ENCODE data around the gene C9orf152. TPM values are rescaled to one million over a fixed set of nuclear protein-coding genes. Genes with fewer than 3 reads are reported as not detected.
"Not testable (repeated sequence)": the region's sequence is repeated elsewhere in the genome, so short reads cannot be mapped to it uniquely, and the experiment has no call there.

The C9orf152 gene, protein sequence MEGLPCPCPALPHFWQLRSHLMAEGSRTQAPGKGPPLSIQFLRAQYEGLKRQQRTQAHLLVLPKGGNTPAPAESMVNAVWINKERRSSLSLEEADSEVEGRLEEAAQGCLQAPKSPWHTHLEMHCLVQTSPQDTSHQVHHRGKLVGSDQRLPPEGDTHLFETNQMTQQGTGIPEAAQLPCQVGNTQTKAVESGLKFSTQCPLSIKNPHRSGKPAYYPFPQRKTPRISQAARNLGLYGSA
- total RNA-seq (2014; rRNA removed; shearing (Covaris generic)): 3.3 and 3.5 TPM in 2 replicates

DNA sequence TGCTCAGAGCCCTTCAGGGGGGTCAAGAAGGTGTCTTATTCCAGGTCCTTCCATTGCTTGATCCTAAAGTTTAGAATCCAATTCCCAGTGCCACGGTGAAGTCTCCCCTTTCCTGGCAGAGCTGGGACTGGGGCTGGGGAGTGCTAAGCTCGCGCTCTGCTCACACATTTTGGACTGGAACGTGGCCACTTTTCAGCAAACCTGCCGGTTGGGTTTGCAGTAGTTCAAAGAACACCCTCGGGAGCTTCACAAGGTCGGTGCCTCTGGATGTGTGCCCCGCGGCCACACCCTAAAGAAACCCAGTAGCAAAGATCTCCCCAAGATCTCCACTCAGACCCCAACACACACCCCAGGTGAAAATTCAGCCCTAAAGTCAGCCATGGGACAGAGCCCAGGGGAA is at the start of gene C9orf152:
Gene C9orf152 (minus strand): TSS at position 129 of the 400 bp plus-strand sequence. CDS start 580 bp downstream, outside the sequence.
- peak; percentile 56 for DNase-seq (ENCODE audit: low spot score)

DNA sequence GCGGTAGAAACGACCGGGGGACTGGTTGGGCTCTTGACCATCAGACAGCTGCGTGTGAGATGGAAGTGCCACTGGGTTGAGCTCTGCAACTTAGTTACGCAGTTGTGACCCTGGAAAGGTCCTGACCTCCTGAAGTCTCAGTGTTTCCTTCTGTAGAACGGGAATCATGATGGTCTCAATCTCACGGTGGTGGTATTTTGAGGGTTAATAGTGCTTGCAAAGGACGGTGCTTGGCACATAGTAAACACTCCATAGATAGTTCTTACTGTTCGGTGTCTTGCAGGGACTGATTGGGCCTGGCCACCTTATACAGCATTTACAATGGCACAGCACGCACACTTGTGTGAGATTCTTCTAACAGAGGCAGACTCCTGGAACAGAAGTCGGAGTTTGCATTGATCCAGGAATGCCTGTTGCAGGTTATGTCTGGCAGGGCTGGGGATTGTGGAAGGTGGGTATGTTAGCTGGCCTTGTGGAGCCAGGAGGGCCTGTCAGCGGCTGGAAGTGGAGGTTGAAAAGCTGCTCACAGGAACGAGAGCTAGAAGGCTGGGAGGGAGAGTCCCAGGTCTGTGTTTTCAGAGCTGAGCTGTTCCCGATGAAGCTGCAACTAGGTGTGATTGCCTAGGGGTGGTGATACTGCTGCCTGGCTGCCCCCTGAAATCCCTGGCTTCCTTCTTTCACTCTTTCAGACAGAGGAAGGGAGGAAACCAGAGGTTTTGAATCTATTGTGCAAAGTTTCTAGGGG is 49.3 kb upstream of the C9orf152 start:
- no peak for DNase-seq (ENCODE audit: low spot score)

DNA sequence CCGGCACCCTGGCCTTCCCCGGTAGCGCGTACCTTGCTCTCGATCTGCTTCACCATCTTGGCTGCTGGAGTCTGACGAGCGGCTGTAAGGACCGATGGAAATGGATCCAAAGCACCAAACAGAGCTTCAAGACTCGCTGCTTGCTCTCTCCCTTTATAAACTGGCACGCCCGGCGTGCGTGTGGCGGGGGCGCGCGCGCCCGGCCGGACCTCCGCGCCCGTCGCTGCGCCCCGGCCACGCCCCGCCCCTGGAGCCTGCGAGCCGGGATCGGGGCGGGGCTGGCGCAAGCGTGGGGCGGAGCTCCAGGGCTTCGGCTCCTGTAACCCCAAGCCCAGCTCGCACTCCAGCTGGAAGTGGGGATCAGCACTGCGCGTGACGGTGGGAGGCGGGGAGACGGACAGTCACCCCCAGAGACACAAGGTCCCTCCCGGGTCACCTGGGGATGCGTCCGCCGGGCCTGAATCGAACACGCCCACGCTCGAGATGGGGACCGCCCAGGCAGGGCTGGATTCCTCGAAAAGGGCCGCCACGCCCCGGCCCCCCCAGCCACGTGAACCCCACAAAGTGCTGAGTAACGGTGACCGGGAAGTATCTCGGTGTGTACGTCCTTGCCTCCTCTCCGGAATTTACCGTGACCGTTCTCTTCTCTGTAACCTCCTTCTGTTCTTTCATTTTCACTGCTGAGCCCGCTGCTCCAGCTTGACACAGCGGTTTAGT is 48.6 kb upstream of the C9orf152 start, which contains the start of gene TXN:
Gene TXN (minus strand): TSS at position 128 of the 717 bp plus-strand sequence. CDS start 72 bp downstream, at position 56.
- peak; percentile 87 for DNase-seq (ENCODE audit: low spot score)

DNA sequence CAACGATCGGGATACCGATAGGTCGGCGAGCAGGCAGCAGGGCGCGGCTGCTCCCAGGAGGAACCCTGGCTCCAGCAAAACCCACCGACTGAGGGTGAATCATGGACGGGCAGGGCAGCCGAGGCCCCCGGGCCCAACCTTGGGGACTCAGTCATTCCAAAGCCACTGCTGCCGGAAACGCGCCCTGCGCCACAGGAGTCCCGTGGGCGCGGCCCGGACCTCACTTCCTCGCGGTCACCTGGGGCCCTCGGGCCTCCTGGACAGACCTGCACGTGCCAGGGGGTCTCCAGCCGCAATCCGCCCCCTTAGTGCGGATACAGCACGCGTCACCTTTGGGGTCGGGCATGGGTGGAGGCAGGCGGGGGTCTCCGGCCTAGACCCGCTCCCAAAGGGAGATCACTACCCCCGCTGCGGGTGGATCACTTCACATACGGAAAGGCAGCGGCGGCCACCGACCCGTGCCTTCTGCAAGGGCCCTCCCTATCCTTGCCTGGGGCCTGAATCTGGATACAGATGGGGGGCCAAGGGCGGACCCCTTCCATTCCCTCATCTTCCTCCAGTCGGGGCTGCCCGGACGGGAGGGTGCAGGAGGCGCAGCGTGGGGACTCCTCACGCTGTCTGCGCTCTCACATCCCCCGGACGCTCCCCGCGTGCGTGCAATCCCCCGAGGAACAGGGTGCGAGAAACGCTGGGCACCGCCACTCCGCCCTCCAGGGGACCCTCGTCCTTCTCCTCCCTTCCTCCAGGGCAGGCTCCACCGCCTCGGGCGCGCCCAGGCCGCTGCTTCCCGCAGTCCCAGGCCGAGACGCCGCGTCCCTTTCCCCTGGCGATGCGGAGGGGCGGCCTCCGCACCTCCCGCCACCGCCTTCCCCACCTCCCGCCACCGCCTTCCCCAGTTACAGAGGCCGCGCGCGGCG is 47.8 kb upstream of the C9orf152 start:
- DNase-seq (ENCODE audit: low spot score): peak; percentile 59

DNA sequence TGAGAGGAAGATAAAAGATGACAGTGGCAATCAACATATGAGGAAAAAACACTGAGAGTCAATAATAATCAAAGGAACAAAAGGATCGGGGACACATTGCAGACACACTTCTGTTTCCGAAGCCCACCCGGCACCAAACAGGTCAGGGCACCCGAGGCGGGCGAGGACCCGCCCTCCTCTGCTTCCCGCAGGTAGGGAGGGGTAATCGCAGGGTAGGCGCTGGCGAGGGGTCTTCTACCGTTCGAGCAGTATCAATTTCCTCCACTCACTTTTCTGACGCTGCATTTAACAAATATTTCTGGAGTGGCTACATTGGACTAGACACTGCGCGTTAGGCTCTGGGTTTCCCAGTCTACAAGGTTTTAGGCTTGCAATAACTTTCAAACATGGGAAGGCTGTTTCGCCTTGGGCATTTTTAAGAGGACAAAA is 47.1 kb upstream of the C9orf152 start:
- DNase-seq (ENCODE audit: low spot score): no peak

DNA sequence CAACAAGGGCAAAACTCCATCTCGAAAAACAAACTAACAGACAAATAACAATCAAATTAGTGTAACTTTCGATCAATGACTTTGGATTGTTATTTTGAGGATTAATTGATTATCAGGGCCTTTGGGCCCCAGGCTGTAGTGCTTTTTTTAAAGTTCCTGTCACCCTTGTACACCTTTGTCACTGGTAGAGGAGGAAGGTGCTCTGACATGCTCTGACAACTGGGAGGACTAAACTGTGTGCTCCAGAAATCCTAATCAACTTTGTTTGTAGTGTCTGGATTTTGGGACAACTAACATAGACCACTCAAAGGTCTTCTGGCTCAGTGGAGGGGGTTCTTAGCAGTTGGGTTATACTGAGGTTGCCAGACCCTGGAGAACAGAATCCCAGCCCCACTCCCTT is 46.5 kb upstream of the C9orf152 start:
- no peak for DNase-seq (ENCODE audit: low spot score)

DNA sequence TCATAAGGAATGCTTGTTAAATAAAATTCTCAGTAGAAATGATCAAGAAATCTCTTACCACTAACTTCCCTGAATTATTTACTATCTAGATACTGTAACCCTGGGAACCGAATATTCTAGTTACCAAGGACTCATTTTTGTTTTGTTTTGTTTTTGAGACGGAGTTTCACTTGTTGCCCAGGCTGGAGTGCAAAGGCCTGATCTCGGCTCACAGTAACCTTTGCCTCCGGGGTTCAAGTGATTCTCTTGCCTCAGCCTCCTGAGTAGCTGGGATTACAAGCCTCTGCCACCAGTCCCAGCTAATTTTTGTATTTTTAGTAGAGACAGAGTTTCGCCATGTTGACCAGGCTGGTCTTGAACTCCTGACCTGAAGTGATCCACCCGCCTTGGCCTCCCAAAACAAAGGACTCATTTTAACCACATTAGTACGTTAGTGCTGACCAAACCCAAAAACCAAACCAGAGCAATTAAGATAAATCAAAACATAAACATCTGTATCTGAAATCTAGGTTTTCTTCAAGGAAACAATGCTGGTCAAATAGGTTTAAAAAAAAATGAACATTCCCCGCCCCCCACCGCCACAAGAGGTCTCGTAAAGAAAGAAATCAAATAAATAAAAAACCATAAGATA is 44.7 kb upstream of the C9orf152 start:
- DNase-seq (ENCODE audit: low spot score): no peak

DNA sequence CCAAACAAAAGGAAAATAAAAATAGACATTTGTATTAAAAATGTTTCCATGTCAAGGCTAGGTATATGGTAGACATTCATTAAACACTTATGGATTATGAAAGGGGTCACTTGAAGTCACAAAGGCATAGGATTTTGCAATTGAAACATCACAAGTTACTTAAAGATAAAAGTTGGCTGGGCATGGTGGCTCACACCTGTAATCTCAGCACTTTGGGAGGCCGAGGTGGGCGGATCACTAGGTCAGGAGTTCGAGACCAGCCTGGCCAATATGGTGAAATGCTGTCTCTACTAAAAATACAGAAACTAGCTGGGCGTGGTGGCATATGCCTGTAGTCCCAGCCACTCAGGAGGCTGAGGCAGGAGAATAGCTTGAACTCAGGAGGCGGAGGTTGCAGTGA is 43.8 kb upstream of the C9orf152 start:
- DNase-seq (ENCODE audit: low spot score): not testable (repeated sequence)

DNA sequence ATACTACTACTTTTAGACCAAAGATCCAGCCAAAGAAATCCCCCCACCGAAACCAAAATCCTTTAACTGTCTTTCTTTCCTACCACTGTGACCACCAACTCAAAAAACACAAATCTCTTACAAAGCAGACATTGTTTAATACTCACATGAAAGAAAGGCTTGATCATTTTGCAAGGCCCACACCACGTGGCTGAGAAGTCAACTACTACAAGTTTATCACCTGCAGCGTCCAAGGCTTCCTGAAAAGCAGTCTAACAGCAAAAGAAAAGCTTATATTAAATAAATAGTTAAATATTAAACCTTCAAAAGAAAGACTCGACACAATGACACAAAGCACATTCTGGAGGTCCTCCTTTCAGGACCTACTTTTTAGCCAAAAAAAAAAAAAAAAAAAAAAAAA is 43.3 kb upstream of the C9orf152 start:
- DNase-seq (ENCODE audit: low spot score): no peak

DNA sequence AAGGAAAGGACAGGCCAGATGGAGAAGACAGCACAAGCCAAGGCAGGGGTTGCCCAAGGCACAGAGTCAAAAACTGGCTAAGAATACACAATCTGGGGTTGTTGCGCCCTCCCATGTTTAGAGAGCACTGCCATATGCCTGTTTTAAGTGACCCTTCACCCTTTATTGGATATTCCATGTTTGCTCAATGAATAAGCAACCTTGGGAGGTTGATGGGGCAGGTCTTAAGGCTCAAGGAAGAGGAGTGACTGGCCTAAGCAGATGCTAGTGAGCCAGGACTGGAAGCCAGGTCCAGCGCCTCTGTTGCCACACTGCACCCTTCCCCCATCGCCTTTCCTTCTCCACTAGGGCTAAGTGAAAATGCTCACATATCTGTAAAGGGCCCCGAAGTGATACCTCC is 41.6 kb upstream of the C9orf152 start:
- DNase-seq (ENCODE audit: low spot score): no peak

DNA sequence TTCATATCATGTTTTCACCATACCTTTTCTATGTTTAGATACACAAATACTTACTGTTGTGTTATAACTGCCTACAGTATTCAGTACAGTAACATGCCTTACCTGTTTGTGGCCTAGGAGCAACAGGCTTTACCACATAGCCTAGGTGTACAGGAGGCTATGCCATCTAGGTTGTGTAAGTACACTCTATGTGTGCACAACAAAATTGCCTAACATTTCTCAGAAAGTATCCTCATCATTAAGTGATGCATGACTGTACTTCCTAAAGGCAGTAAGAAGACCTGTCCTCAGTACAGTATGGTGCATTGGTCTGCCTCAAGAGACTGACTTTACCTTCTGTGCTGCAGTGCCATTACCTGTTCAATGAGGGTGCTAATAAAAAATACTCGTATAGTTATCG is 40.4 kb upstream of the C9orf152 start:
- no peak for DNase-seq (ENCODE audit: low spot score)

DNA sequence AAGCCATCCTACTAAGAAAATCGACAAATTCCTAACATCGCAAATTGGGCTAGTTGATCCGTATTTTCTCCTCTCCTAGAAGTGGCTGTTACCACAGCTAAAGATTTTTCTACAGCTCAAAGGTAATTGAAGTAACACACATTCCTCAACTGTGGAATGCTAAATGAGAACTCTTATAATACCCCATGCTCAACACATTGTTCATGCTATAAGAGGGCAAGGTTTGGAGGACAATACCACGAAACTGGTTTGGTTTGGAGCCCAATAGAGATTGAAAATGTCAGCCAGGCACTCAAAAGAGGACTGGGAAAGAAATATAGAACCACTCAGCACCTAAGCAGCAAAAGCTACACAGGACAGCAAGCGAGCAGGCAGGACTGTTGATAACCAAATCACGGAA is 38.3 kb upstream of the C9orf152 start:
- DNase-seq (ENCODE audit: low spot score): no peak

DNA sequence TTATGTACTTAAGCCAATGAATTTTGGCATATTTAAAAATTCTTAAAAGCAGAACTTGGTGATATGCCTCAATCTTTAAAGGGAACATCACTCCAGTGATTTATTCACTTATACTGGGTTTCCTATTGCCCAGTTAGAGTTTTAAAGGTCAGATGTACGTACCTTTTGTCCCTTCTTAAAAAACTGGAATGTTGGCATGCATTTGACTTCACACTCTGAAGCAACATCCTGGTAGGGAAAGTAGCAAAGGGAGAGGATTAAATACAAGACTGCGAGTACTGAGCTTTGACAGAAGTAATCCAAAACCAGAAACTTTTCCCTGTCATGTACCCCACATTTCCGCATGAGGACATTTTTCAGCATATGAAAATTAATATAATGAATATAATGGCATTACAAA is 36.7 kb upstream of the C9orf152 start:
- no peak for DNase-seq (ENCODE audit: low spot score)

DNA sequence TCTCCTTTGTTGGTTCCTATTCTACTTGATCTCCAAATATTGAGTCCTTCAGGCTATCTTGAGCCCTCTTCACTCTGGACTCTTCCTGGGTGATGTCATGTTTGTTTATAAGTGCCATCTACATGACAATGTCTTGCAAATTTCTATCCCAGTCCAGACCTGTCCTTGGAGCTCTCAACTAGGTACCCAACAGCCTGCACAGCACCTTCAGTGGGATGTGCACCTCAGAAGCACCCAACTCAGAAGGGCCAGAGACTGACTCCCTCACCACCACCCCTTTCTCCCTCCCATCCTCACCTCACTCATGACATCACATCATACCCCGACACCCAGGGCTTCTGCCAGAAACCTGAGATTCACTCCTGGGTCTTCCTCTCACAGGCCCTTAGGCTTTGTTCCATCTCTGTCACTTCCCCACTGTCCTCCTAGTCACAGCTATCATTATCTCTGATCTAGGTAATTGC is 33.9 kb upstream of the C9orf152 start:
- DNase-seq (ENCODE audit: low spot score): no peak

DNA sequence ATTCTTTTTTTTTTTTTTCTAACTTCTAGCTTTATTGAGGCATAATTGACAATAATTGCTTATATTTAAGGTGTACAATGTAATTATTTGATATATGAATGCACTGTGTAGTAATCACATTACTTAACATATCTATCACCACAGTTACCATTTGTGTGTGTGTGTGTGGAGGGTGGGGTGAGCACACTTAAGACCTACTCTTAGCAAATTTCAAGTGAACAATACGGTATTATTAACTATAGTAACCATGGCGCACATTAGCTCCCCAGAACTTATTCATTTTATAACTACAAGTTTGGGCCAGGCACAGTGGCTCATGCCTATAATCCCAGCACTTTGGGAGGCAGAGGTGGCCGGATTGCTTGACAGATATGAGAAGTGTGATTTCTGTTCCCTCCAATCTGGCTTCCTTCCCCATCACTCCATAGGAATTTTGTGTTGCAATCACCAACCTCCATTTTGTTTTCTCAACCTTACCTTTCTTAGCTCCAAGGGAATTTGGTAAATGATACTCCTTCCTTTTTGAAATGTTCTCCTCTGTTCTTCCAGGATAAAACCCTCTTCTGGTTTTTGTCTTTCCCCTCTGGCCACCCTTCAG is 33.4 kb upstream of the C9orf152 start:
- no peak for DNase-seq (ENCODE audit: low spot score)

DNA sequence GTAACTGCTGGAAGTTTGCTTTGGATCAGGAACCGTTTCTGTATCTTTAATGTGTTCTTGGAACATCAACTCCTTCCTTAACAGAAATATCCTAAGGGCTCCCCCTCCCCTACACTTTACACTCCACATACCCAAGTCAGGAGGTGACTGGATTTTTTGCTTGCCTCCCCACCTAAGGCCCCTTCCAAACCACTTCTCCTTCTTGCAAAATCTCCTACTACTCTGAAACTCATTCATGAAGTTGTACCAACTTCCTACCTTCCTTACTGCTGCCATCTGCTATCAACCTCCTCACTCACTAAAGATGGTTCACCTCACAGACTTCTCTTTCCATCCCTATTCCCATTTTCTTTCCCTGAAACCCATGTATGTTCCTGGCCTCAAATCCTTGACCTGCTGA is 32.2 kb upstream of the C9orf152 start:
- no peak for DNase-seq (ENCODE audit: low spot score)

DNA sequence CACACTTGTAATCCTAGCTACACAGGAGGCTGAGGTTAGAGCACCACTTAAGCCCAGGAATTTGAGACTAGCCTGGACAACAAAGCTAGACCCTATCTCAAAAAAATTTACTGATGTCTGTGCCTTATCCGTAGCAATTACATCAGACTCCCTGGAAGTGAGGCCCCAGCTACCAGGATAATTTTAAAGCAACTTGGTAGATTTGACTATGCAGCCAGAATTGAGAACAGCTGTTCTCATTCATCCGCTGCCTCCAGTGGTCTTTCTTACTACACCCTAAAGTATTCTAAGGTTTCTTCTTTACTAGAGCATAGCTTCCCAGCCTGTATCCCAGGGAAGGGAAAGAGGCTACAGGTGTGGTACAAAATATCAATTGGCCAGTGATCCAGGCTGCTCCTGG is 20.4 kb upstream of the C9orf152 start:
- DNase-seq (ENCODE audit: low spot score): no peak

DNA sequence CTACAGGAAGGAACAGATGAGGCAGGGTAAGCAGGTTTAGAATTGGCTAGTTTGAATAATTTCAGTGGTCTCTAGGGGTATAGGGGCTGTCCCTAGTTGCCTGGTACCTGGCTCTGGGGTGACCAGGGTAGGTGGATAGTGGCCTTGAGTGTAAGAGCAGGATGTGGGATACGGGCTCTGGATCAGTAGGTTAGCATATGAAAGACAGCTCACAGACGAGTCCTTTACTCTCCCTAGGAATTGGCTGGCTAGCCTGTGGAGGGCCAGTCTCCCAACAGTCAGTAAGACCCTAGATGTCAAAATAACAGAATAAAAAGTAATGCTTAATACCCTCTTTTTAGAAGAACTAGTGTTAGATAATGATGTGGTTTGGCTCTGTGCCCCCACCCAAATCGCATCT is 16.6 kb upstream of the C9orf152 start:
- DNase-seq (ENCODE audit: low spot score): no peak

DNA sequence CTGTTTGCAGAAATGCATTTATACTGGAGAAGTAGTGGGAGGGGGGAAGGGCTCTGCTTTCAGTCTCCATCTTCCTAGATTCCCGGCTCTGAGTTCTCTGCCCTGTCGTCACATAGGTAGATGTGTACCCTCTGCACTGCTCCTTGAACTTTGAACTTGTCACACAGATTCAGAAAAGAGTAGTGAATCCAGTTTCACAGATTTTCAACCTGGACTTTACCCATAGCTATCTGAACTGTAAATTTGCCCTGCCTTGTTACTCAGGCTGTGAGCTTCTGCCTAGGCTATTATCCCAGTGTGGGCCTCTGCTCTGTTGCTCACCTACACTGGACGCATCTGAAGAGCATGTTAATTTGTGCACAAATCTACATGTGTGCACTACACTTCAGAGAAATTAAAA is 12.8 kb upstream of the C9orf152 start:
- no peak for DNase-seq (ENCODE audit: low spot score)

DNA sequence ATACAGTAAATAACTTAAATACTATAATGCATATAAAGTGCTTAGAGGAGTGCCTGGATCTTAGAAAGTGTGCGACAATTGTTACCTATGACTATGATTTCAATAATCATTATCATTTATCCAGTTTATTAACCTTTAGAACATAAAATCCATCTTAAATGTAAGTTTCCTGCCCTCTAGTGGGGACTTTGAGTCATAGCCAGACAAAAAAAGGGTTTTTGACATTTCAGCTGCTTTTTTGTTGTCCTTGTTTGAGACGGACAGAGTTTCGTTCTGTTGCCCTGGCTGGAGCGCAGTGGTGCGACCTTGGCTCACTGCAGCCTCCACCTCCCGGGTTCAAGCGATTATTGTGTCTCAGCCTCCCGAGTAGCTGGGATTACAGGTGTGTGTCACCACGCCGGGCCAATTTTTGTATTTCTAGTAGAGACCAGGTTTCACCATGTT is 9.7 kb upstream of the C9orf152 start:
- DNase-seq (ENCODE audit: low spot score): peak; percentile 74

Data from HT-29 (cell line).